ENCODE measurements around the gene FERMT1.
"Not testable (repeated sequence)": the region's sequence is repeated elsewhere in the genome, so short reads cannot be mapped to it uniquely, and the experiment has no call there.

Gene FERMT1

DNA sequence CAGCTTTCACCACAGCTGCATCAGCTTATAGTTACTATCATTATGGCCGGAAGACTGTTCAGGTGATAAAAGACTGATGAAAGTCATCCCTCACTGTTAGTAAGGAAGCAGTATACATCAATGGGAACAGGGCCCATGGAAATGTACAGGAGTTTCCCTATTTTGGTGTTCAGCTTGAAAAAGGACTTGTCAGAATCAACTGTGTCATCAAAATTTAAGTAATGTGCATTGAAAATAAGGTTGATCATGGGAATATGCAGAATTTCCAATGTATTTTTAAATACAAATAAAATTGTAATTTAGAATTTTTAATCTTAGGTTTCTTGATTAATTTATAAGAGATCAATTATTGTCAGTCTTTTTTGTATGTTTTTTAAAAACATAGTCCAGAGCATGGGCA is 85.7 kb downstream of the FERMT1 start:
- no peak for DNase-seq

DNA sequence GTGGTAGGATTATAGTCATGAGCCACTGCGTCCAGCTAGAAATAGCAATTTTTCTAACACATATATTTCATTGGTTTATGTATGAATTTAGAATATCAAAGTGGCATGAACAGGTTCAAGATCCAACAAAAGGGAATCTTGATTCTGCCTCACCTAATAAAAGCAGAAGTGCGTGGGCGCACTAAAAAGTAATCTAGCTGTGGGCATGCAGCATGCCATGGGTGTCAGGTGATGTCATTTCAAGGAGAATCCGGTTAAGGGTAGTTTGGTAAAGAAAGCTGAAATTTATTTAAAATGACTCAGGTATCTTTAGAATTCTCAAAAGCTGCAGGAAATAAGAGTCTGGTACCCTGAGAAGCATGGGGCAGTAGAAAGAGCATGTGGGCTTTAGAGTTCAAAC is 86.6 kb downstream of the FERMT1 start:
- DNase-seq, result no peak

DNA sequence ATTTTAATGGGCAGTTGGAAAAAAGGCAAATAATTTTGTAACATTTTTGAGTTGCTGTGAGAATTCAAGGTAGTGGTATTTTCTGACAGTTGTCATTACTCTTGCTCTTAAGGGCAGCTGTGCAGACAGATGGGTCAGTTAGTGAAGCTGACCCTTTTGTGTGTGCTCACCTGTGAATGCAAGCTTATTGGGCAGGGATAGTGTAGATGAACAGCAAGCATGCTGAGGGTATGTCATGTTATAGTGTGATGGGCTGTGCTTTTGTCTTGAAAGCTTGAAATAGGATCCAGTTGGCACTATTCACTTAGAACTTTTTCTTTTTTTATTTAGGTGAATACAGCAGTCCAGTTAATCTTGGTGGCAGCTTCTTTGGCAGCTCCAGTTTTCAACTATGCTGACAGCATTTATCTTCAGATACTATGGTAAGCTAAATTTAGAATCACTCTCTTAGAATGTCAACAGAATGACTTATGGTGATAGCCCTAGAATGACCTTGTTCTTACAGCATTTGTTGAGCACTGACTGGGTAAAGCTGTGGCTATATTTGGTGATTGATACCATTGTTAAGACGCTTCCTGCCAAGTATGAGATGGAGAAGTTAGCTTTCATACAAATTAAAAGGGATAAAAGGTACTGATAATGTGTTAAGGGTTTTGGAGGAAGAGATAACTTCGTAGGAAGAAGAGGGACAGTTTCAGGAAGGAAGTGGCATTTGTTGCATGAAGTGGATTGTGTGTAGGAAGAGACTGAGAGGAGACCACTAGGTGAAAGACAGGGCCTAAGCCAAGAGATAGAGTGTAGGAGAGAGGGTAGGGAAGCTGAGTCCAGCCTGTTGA is 88.5 kb downstream of the FERMT1 start:
- no peak for DNase-seq

DNA sequence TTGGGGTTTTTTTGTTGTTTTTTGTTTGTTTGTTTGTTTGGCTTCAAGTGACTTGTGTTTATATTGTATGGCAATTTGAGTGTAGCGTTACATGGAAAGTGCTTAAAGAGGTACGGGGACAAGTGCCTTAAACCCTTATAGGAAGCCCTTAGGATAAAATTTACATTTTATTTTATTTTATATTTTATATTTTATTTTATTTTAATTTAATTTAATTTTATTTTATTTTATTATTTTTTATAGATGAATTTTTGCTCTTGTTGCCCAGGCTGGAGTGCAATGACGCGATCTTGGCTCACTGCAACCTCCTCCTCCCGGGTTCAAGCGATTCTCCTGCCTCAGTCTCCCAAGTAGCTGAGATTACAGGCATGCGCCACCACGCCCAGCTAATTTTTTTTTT is 89.9 kb downstream of the FERMT1 start:
- not testable (repeated sequence) for DNase-seq

DNA sequence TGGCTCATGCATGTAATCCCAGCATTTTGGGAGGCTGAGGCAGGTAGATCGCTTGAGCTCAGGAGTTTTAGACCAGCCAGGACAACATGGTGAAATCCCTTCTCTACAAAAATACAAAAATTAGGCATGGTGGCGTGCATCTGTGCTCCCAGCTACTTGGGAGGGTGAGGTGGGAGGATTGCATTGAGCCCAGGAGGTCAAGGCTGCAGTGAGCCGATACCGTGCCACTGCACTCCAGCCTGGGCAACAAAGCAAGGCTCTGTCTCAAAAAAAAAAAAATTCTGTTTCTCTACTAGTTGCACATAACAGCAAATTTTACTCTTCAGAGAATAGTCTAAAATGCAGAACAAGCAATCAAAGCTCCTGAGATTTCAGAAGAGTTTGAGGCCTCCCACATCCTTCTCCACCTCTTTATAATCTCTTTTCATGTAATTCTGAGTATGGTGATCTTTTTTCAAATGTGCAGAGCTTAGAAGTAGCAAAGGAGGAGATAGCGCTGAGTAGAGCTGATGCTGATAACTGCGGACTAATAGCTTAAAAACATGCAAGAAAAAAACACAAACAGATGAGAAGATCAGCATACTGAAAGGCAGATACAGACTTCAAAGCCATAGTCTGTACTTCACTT is 92.3 kb downstream of the FERMT1 start:
- DNase-seq, result no peak

DNA sequence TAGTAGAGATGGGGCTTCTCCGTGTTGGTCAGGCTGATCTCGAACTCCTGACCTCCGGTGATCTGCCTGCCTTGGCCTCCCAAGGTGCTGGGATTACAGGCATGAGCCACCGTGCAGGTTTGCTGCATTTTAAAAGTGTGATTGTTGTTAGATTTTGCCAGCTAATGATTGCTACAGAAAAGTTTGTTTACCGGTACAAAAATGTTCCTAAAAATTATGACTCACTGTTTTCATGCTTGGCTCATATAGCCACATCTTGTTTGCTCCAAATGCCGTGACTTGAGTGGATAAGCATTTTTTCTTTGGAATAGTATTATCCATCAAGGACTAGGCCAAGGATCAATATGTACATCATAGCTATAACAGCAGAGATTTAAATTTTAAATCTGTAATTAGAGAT is 93.3 kb downstream of the FERMT1 start:
- DNase-seq, result no peak

DNA sequence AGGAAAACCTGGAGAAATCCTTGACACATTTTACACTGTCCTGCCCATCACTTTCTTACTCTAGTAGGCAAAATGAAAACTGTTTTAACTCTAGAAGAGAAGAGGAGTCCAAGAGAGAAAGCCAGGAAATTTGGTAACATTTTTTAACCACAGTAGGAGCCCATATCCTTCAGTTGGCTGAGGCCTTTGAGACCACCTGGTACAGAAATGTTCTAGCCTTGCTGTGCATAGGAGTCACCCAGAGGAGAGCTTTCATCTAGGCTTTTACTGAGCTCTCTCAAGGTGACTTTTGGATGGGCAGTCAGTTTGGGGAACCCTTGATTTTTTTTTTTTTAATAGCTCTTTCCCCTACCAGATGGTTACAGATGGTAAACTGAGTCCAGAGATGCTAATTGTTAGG is 94.0 kb downstream of the FERMT1 start:
- no peak for DNase-seq

DNA sequence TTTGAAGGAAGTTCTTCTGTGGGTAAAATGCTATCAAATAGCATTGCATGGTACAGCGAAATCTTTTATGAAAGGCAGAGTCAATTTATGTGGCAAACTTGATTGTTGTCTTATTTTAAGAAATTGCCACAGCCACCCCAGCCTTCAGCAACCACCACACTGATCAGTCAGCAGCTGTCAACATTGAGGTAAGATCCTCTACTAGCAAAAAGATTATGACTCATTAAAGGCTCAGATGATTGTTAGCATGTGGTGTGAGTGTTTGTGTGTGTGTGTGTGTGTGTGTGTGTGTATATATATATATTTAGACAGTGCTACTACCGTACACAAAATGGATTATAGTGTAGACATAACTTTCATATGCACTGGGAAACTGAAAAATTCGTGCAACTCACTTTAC is 96.8 kb downstream of the FERMT1 start:
- no peak for DNase-seq

Data from NCI-H748 treated with DMSO at 0.1 percent for 48 hours (cell line).